Choroid plexus epithelial cell (primary cell): ENCODE results near the gene GABRR2.

Experiments
- DNase-seq: peaks from one replicate; pipeline ENCODE4 v3.0.0-alpha.2; 2010; ENCODE audit warnings: low read depth
- H3K4me3 ChIP-seq: 2 replicates; pipeline ENCODE4 v1.5.1; 2011; ENCODE audit warnings: low read depth, mild to moderate bottlenecking, control low read depth, low read length, moderate library complexity
- CTCF ChIP-seq: conservative IDR thresholded peaks from 2 replicates; pipeline ENCODE4 v1.5.1; 2011; ENCODE audit warnings: low read depth, mild to moderate bottlenecking, control low read depth, inconsistent platforms, low read length, moderate library complexity

GABRR2 gene

GRCh38 chr6:89222712-89223039, 92.4 kb downstream of the GABRR2 start:
- no peak overlapping the region for H3K4me3 ChIP-seq
- TF ChIP-seq CTCF, result no peak

GRCh38 chr6:89221971-89222711, 93.0 kb downstream of the GABRR2 start:
- DNase-seq, result peak; percentile 24
- no peak overlapping the region for H3K4me3 ChIP-seq
- no peak for TF ChIP-seq CTCF

More at GRCh38 chr6:89222712-89223039, 92.4 kb downstream of the GABRR2 start:
- no peak for DNase-seq

GRCh38 chr6:89221129-89221528, 94.0 kb downstream of the GABRR2 start:
- TF ChIP-seq CTCF, result no peak
- no peak for DNase-seq
- no peak overlapping the region for H3K4me3 ChIP-seq

- H3K4me3 ChIP-seq, result no peak within 1 kb of the TSS
- TF ChIP-seq CTCF, result no peak
- DNase-seq, result no peak
These were observed 97.7 kb downstream of the GABRR2 start, which contains the start of gene GABRR1 for GRCh38 chr6:89217299-89217910. TSS of gene GABRR1 (minus strand) at chr6:89217358. CDS start at chr6:89217322, 36 bp downstream.

- TF ChIP-seq CTCF, result no peak
- no peak for DNase-seq
- no peak overlapping the region for H3K4me3 ChIP-seq
These were observed 98.7 kb downstream of the GABRR2 start for GRCh38 chr6:89216411-89216810.

- no peak for TF ChIP-seq CTCF
- DNase-seq, result no peak
- no peak overlapping the region for H3K4me3 ChIP-seq
These were observed 99.7 kb downstream of the GABRR2 start for GRCh38 chr6:89215391-89215790.

- no peak for DNase-seq
- no peak overlapping the region for H3K4me3 ChIP-seq
- no peak for TF ChIP-seq CTCF
These were observed 100.9 kb downstream of the GABRR2 start for GRCh38 chr6:89214197-89214596.
